Muscle layer of colon (tissue), 2 donors: ENCODE results near the gene UFC1.

Experiments used
- H3K27ac ChIP-seq: one replicate; pipeline ENCODE4 v1.7.0; 2013; ENCODE audit warnings: low read depth, mild to moderate bottlenecking, low read length, moderate library complexity
- H3K27me3 ChIP-seq, 2 donors: one replicate each; pipeline ENCODE4 v1.7.0; 2013; ENCODE audit warnings: low read length in 2 of 2, mild to moderate bottlenecking in 2 of 2; ENCODE audit not compliant: insufficient read depth in 2 of 2, control insufficient read depth in 1 of 2
- H3K36me3 ChIP-seq: one replicate; pipeline ENCODE4 v1.7.0; 2013; ENCODE audit warnings: mild to moderate bottlenecking, low read length; ENCODE audit not compliant: insufficient read depth
- H3K4me1 ChIP-seq: one replicate; pipeline ENCODE4 v1.7.0; 2013; ENCODE audit warnings: mild to moderate bottlenecking, low read length; ENCODE audit not compliant: insufficient read depth
- H3K4me3 ChIP-seq, 2 donors: one replicate each; pipeline ENCODE4 v1.7.0; 2013; ENCODE audit warnings: low read length in 2 of 2, low read depth in 1 of 2, mild to moderate bottlenecking in 1 of 2, moderate library complexity in 1 of 2
- H3K9ac ChIP-seq: one replicate; pipeline ENCODE4 v1.7.0; 2013; ENCODE audit warnings: low read length
- H3K9me3 ChIP-seq: one replicate; pipeline ENCODE4 v1.7.0; 2013; ENCODE audit warnings: mild to moderate bottlenecking, low read length
- donor health status: abdominal sarcoma.
- donor health status: Adenocarcinoma of cecum.

Gene UFC1

DNA sequence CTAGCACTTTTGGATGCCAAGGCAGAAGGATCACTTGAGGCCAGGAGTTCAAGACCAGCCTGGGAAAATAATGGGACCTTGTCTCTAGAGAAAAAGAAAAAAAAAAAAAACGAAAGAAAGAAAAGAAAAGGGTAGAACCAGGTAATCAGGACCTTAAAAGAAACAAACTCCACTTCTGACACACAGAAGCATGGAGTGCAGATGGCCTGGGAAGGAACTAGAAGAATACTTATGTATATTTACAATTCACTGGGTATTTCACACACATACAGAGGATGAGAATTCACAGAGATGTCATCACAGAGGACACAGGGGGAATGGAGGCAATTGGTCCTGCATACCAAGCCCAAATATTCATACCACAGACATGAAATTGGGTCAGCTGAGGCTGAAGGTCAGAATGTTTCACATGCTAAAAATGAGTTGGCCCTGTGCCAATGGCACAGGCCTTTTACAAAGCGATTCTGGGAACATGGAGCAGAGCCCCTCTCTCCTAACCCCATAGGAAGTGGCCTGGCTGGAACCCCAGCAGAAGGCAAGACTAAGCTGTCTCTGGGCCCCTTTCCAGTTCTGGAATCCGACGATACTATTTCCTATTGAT, 19.1 kb downstream of the UFC1 start:
- H3K36me3 ChIP-seq: peaks cover 62% of the 10 kb centered on the region
- H3K9ac ChIP-seq: no peak overlapping the region
- peaks cover 30% of the 10 kb centered on the region for H3K4me1 ChIP-seq
- H3K4me3 ChIP-seq: no peak overlapping the region
- no peaks in the 10 kb centered on the region for H3K9me3 ChIP-seq
- H3K27me3 ChIP-seq: no peaks in the 10 kb centered on the region
- no peak overlapping the region for H3K27ac ChIP-seq

DNA sequence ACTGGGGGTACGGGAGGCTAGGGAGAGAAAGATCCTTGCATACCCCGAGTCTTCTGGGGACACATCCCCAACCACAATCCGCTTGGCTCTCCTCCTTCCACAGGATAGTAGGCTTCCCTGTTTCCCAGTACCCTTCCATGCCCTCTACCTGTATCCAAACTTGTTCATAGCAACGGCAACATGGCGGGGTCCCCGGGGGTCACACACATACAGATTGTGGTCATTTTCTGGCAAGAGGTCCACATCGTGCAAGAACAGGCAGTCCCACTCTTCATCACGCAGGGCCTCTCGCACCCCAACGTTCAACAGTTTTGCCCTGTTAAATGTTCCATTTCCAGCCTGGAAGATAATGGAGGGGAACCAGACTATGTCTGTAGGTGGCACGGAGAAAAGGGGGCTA, 19.9 kb downstream of the UFC1 start:
- Histone ChIP-seq H3K4me3 (no peak overlapping the region), H3K36me3 (peaks cover 62% of the 10 kb centered on the region), H3K4me1 (peaks cover 32% of the 10 kb centered on the region), H3K9ac (no peak overlapping the region), H3K27me3 (no peaks in the 10 kb centered on the region), H3K27ac (no peak overlapping the region), H3K9me3 (no peaks in the 10 kb centered on the region)

DNA sequence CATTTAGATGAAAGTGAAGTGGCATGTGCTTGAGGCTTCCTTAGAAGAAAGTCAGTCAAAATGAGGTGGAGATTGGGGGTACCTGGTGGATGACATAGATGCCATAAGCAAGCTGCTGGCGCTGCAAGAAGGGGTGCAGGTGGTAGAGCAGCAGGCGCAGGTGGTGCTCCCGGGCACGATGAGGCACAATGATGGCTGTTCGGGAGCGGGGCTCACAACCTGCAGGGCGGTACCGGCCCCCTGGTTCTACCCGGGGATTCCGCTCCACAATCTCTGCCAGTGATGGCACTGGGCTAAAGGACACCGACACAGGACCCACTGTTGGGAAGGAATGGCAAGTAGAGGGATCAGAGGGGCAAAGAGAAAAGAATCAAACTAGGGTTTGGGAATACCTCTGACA, 21.1 kb downstream of the UFC1 start:
- Histone ChIP-seq H3K4me3 (no peak overlapping the region), H3K9me3 (no peaks in the 10 kb centered on the region), H3K36me3 (peaks cover 50% of the 10 kb centered on the region), H3K9ac (no peak overlapping the region), H3K4me1 (peaks cover 32% of the 10 kb centered on the region), H3K27me3 (no peaks in the 10 kb centered on the region), H3K27ac (no peak overlapping the region)

DNA sequence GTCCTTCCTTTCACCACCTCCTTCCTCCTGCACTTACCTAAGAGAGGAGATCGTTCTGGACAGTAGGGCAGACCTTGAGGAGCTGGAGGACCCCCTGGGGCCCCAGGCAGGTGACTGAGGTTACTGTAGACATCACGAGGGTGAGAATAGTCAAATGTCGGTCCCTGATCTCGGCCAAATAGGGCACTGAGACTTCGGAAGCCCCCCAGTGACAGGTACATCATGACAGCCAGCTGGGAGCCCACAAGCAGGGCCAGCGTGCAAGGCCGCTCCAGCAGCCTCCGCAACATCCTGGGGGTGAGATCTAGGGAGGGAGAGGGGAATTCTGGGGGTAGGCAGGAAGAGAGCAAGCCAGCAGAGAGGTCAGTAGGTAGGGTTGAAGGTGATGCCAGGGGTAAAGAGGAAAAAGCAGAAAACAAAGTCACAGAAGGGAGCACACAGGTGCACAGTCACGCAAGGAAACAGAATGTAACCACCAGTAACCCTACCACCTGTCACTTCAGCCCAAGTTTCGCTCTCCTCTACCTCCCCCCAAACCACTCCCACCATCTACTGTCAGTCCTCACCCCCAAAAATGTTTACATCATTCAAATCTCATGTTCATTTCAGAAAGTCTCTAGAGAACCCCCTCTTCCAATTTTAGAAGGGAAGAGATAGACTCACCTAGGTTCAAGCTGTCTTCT, 22.1 kb downstream of the UFC1 start:
- peak overlapping the region; percentile 90 to 95 for H3K4me3 ChIP-seq
- peaks cover 32% of the 10 kb centered on the region for H3K4me1 ChIP-seq
- peak overlapping the region; percentile 74 for H3K9ac ChIP-seq
- no peaks in the 10 kb centered on the region for H3K27me3 ChIP-seq
- H3K9me3 ChIP-seq: no peaks in the 10 kb centered on the region
- H3K36me3 ChIP-seq: peaks cover 42% of the 10 kb centered on the region
- H3K27ac ChIP-seq: peak overlapping the region; percentile 84

DNA sequence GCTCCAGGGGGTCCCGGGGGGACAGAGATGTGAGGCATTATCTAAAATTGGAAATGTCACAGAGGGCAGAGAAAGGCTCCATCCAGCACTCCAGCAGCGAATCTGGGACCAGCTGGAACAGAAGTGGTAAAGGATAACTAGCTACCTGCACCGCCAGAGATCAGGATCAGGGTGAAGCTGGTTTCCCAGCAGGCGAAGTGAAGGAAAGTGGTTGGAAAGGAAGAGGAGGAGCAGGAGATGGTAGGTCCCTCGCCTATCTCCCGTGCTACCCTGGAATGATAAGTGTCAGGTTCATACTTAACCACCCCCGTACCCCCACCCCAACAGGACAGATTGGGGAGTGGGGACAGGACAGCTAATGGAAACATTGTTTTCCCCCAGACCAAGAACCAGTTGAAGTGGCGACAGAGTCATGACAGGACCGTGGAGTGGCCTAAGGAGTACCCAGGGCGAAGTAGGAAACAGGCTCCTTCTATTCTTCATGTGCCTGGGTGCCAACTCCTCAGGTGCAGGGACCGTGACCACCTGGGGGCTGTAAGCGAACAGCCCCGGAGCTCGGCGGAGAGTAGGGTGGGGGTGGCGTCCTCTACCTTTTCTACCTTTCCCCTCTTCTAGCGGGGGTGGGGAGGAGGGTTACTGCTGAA, 22.8 kb downstream of the UFC1 start:
- peak overlapping the region; percentile 84 for H3K27ac ChIP-seq
- peak overlapping the region; percentile 90 to 95 for H3K4me3 ChIP-seq
- H3K9ac ChIP-seq: peak overlapping the region; percentile 74
- H3K4me1 ChIP-seq: peaks cover 32% of the 10 kb centered on the region
- H3K36me3 ChIP-seq: peaks cover 35% of the 10 kb centered on the region
- H3K27me3 ChIP-seq: no peaks in the 10 kb centered on the region
- H3K9me3 ChIP-seq: no peaks in the 10 kb centered on the region

DNA sequence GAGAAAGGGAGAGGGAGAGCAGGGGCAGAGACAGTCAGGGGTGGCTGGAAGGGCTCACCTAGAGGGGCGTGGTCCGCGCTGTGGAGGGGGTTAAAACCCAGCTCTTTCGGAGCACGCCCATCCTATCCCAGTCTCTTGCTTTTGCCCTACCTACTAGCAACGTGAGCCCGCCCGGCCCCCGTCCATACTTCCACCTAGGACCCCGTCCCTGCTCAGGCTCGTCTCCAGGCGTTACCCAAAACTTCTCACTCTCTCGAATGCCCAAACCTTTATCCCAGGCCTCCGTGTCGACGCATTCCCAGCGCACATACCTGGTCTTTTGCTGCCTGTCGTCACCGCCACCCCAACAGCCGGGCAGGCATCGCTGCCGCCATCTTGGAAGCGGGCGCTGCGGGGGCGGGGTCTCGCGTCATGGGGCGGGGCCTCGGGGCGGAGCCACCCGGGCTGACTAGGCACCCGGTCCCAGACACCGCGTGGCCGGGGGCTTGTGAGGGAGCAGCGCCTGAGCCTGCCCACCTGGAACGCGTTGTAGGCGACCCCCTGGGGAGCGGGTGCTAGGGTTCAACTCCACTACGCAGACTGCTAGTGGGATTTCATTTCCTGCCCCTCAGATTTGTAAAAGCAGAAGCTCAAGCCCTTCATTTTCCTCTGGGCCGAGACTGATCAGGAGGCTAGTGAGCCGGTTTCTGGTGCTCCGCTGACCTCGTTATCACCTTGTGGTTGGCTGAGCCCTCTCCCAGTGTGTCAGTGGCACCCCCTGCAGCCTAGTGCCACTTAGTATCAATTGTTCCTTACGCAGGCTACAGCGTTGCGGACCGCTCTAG, 23.5 kb downstream of the UFC1 start, which contains the start of gene B4GALT3:
Gene B4GALT3, minus strand, starts transcription at position 396 of the 824 bp plus-strand sequence. CDS start 1,447 bp downstream, outside the sequence.
- Histone ChIP-seq H3K9me3 (no peaks in the 10 kb centered on the region), H3K4me1 (peaks cover 32% of the 10 kb centered on the region), H3K4me3 (peak within 1 kb of the TSS; percentile 90 to 95), H3K9ac (peak within 1 kb of the TSS; percentile 74), H3K36me3 (peaks cover 28% of the 10 kb centered on the region), H3K27ac (peak within 1 kb of the TSS; percentile 84), H3K27me3 (no peaks in the 10 kb centered on the region)

DNA sequence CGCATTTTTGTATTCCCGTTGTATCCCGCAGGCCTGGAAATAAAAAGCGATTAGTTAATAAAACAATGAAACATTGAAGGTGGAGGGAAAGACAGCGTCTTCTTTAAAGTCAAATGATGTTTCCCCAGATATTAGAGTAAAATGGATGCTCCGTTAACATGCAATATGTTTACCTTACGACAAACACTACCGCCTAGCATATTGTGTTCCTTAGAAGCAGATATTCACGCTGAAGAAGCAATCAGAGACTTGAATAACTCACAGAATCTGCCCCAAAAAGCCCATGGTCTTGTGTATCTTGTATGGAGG, 24.1 kb downstream of the UFC1 start:
- Histone ChIP-seq H3K9ac (peak overlapping the region; percentile 74), H3K27ac (peak overlapping the region; percentile 84), H3K27me3 (no peaks in the 10 kb centered on the region), H3K4me3 (peak overlapping the region; percentile 90 to 95), H3K9me3 (no peaks in the 10 kb centered on the region), H3K36me3 (peaks cover 25% of the 10 kb centered on the region), H3K4me1 (peaks cover 26% of the 10 kb centered on the region)

DNA sequence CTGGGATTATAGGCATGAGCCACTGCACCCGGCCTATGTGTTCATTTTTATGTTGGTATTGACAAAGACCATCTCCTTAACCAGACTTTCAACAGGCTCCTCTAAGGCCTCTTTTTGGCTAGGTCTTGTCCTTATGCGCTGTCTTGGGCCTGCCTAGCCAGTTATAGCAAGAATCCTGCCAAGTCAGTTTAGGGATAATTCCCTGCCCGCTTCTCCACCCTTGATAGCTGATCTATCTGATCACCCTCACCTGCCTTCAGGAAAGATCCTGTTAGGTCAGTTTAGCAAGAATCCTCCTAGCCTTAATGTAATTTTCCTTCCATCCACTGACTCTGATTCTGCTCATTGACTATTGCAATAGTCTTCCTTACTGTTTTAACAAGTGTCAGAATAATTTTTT, 25.9 kb downstream of the UFC1 start:
- H3K27me3 ChIP-seq: no peaks in the 10 kb centered on the region
- no peaks in the 10 kb centered on the region for H3K9me3 ChIP-seq
- peaks cover 21% of the 10 kb centered on the region for H3K4me1 ChIP-seq
- H3K36me3 ChIP-seq: peaks cover 10% of the 10 kb centered on the region
- H3K27ac ChIP-seq: no peak overlapping the region
- no peak overlapping the region for H3K9ac ChIP-seq
- no peak overlapping the region for H3K4me3 ChIP-seq

DNA sequence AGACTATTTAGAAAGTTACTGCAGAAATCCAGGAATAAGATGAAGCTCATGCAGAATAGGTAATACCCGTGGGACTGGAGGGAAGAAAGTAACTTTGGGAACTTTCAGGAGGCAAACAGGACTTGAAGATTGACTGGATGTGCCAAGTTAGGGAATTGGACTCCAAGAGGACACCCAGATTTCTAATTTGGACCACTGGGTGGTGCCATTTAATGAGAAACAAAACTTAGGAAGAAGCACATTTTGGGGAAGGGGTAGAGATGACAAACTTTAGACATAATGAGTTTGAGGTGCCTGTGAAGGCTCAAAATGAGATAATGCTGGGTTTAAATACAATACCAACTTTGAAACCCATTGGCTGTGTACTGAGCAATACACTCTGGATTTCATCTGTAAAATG, 26.9 kb downstream of the UFC1 start:
- no peak overlapping the region for H3K9ac ChIP-seq
- no peak overlapping the region for H3K27ac ChIP-seq
- no peak overlapping the region for H3K4me3 ChIP-seq
- peaks cover 2% of the 10 kb centered on the region for H3K36me3 ChIP-seq
- no peaks in the 10 kb centered on the region for H3K27me3 ChIP-seq
- H3K4me1 ChIP-seq: peaks cover 18% of the 10 kb centered on the region
- H3K9me3 ChIP-seq: no peaks in the 10 kb centered on the region

DNA sequence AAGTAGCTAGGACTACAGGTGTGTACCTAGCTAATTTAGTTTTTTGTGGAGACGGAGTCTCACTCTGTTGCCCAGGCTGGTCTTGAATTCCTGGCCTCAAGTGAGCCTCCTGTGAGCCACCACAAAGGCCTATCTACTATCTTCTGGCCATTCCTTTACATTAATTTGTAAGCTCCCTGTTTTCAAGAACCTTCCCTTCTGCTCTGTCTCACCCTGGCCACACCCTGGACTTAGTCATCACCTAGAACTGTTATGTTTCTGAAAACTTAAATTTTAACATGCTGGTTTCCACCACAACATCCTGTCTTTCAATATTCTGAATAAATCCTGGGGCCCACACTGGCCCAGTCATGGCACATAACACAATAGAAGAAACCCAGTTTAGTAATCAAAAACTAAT, 28.4 kb downstream of the UFC1 start:
- no peak overlapping the region for H3K4me3 ChIP-seq
- H3K27me3 ChIP-seq: no peaks in the 10 kb centered on the region
- H3K4me1 ChIP-seq: peaks cover 6% of the 10 kb centered on the region
- H3K9ac ChIP-seq: no peak overlapping the region
- H3K36me3 ChIP-seq: no peaks in the 10 kb centered on the region
- H3K9me3 ChIP-seq: no peaks in the 10 kb centered on the region
- H3K27ac ChIP-seq: no peak overlapping the region

DNA sequence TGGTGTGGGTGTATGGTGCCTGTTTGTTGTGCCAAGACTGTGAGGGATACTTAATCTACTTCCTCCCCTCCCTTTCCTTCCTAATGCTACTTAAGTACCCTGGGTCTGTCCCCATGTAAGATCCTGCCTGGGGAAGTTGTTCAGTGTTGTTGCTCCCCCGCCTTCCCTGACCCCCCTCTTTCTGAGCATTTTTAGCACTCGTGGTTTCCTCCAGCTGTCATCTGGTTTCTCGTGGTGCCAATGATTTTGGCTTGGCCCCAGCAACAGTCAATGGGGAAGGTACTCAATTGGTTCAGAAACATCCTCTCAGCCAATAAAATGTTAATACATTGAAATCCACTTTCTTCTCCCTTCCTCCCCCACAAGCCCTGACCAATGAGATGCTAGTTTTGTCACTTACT, 31.5 kb downstream of the UFC1 start:
- Histone ChIP-seq H3K9me3 (no peaks in the 10 kb centered on the region), H3K4me3 (no peak overlapping the region), H3K27me3 (no peaks in the 10 kb centered on the region), H3K36me3 (no peaks in the 10 kb centered on the region), H3K27ac (no peak overlapping the region), H3K4me1 (no peaks in the 10 kb centered on the region), H3K9ac (no peak overlapping the region)
